OCI-LY7 (cell line): ENCODE data around the gene SIVA1.

ENCODE experiments used
- EZH2phosphoT487 ChIP-seq: fragments of 200-600 bp; sonication (generic); IDR thresholded peaks from 2 replicates; pipeline ENCODE4 v1.6.1; 2018; ENCODE audit warnings: low read depth, borderline replicate concordance, mild to moderate bottlenecking, mixed run types, antibody characterized with exemption, low read length, moderate library complexity, mixed read lengths
- TF ChIP-seq, protein P1 (sequence below): fragments of 200-600 bp; sonication (generic); conservative IDR thresholded peaks from 2 replicates; pipeline ENCODE4 v1.5.1; 2014; ENCODE audit warnings: mild to moderate bottlenecking, antibody characterized with exemption, low read length, moderate library complexity, mixed read lengths

DNA sequence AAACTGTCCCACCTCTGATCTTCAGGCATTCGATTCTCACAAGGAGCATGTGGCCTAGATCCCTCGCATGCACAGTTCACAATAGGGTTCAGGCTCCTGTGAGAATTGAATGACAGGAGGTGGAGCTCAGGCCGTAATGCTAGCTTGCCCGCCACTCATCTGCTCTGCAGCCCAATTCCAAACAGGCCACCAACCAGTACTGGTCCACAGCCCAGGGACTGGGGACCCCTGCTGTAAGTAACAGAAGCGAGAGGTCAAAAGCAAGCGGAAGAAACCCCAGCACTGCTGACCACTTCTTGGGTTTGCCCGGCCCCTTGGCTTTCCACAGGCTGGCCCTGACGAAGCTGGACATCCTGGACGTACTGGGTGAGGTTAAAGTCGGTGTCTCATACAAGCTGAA, 8.5 kb upstream of the SIVA1 start:
- TF ChIP-seq, protein P1, sequence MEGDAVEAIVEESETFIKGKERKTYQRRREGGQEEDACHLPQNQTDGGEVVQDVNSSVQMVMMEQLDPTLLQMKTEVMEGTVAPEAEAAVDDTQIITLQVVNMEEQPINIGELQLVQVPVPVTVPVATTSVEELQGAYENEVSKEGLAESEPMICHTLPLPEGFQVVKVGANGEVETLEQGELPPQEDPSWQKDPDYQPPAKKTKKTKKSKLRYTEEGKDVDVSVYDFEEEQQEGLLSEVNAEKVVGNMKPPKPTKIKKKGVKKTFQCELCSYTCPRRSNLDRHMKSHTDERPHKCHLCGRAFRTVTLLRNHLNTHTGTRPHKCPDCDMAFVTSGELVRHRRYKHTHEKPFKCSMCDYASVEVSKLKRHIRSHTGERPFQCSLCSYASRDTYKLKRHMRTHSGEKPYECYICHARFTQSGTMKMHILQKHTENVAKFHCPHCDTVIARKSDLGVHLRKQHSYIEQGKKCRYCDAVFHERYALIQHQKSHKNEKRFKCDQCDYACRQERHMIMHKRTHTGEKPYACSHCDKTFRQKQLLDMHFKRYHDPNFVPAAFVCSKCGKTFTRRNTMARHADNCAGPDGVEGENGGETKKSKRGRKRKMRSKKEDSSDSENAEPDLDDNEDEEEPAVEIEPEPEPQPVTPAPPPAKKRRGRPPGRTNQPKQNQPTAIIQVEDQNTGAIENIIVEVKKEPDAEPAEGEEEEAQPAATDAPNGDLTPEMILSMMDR, result no peak
- TF ChIP-seq EZH2phosphoT487, result no peak
